Psoas muscle (tissue), 8 donors: ENCODE results near the gene BICC1. TPM values are rescaled to one million over a fixed set of nuclear protein-coding genes. Genes with fewer than 3 reads are reported as not detected.

Source experiments
- ATAC-seq, 4 donors: fragments of 200-7000 bp; cut with Tn5 transposase; one replicate each; pipeline ENCODE4 v1.9.1; 2020; ENCODE audit warnings: moderate library complexity in 3 of 4, mild to moderate bottlenecking in 2 of 4
- DNase-seq, 2 donors: peaks; one replicate each; pipeline ENCODE4 v3.0.0-alpha.2; 2020
- H3K27ac ChIP-seq: fragments of 200-600 bp; one replicate; pipeline ENCODE4 v1.8.0; 2022
- H3K27me3 ChIP-seq, 3 donors: fragments of 200-600 bp in 1 of 3; one replicate each; pipeline versions ENCODE4 v1.6.1 to v1.8.0; 2013 to 2022; ENCODE audit warnings: low read length in 2 of 3, mild to moderate bottlenecking in 2 of 3, moderate library complexity in 1 of 3; ENCODE audit not compliant: insufficient read depth in 3 of 3
- H3K36me3 ChIP-seq, 2 donors: fragments of 200-600 bp in 1 of 2; one replicate each; pipeline versions ENCODE4 v1.6.1 to v1.8.0; 2013 to 2022; ENCODE audit warnings: low read depth in 1 of 2, mild to moderate bottlenecking in 1 of 2, moderate library complexity in 1 of 2; ENCODE audit not compliant: insufficient read depth in 1 of 2
- H3K4me1 ChIP-seq: fragments of 200-600 bp; one replicate; pipeline ENCODE4 v1.8.0; 2022
- H3K4me3 ChIP-seq: fragments of 200-600 bp; one replicate; pipeline ENCODE4 v1.8.0; 2022; ENCODE audit warnings: mild to moderate bottlenecking
- H3K9me3 ChIP-seq: fragments of 200-600 bp; one replicate; pipeline ENCODE4 v1.8.0; 2022
- CTCF ChIP-seq: fragments of 200-600 bp; IDR thresholded peaks from one replicate; pipeline ENCODE4 v1.8.0; 2022; ENCODE audit warnings: antibody characterized with exemption
- WGBS, 3 donors: extraction: QIAGEN DNeasy Blood & Tissue Kit; methylation state at CpG; one replicate each; pipeline versions ENCODE4 v1.1.6 to v1.1.7; 2013; 5-methylcytosine and 5-hydroxymethylcytosine counted together
- intact Hi-C, 2 donors: fragments of 100-400 bp; cut with DNase I; formaldehyde crosslinking; loops; one replicate each; pipeline versions ENCODE4 v1.11.0 to v1.14.2; 2022
- polyA plus RNA-seq, 3 donors: library from polyadenylated mRNA; stranded (reverse); fragments of 200-250 nt; gene quantifications; one replicate each; pipeline ENCODE4 v1.2.3, GENCODE V29; 2013
- total RNA-seq, 4 donors: library from RNA; stranded (reverse); fragmentation: NEBNext Ultra II Directional in 2 of 4; extraction: Animal tissue kit (Norgen Biotek cat#: 25700) in 2 of 4; gene quantifications; one replicate each; pipeline versions ENCODE4 v1.2.1 to v1.2.4, GENCODE V29; 2021 to 2023
- donor health status: healthy with polysubstance abuse.
- donor health status: DM: no; HTN: no; CAD: no; lungs with moderate emphysema.
- donor health status: Bipolar disorder and iron deficiency.
- donor health status: healthy.
- donor health status: DM: yes; HTN: yes; CAD: no.
- donor health status: DM: no; HTN: no; CAD: no.
- donor health status: DM: no; HTN: no; CAD: no.
- donor health status: DM: yes; HTN: yes; CAD: no.

BICC1 gene
- total and polyA plus RNA-seq, 7 donors, result 4.7 to 13.2 (median 6.9) TPM

GRCh38 chr10:58725901-58726300, 213.2 kb downstream of the BICC1 start:
- DNase-seq (no peak), ATAC-seq (no peak)
- H3K4me1 ChIP-seq, result peaks cover 1% of the 10 kb centered on the region
- no peak overlapping the region for H3K4me3 ChIP-seq
- no peak for TF ChIP-seq CTCF
- H3K9me3 ChIP-seq, result no peaks in the 10 kb centered on the region
- H3K27me3 ChIP-seq, result no peaks in the 10 kb centered on the region
- intact Hi-C loops, result no loop called here
- no peak overlapping the region for H3K27ac ChIP-seq
- H3K36me3 ChIP-seq, result no peaks in the 10 kb centered on the region

GRCh38 chr10:58727633-58728032, 215.0 kb downstream of the BICC1 start:
- no peaks in the 10 kb centered on the region for H3K36me3 ChIP-seq
- H3K4me3 ChIP-seq, result no peak overlapping the region
- intact Hi-C loops, result no loop called here
- DNase-seq (no peak), ATAC-seq (no peak)
- no peaks in the 10 kb centered on the region for H3K4me1 ChIP-seq
- H3K9me3 ChIP-seq, result no peaks in the 10 kb centered on the region
- no peak overlapping the region for H3K27ac ChIP-seq
- no peak for TF ChIP-seq CTCF
- no peaks in the 10 kb centered on the region for H3K27me3 ChIP-seq

- DNase-seq (no peak), ATAC-seq (no peak)
- Histone ChIP-seq H3K9me3 (no peaks in the 10 kb centered on the region), H3K36me3 (no peaks in the 10 kb centered on the region), H3K27me3 (no peaks in the 10 kb centered on the region), H3K27ac (no peak overlapping the region), H3K4me3 (no peak overlapping the region), H3K4me1 (peaks cover 14% of the 10 kb centered on the region)
- TF ChIP-seq CTCF, result no peak
- intact Hi-C loops, result no loop called here
- 95 to 97% (median 96%) methylated on average over 3 of the region's 3 CpGs for WGBS, 3 donors
These were observed 218.6 kb downstream of the BICC1 start for GRCh38 chr10:58731276-58731675.

GRCh38 chr10:58733436-58733835, 220.8 kb downstream of the BICC1 start:
- Histone ChIP-seq H3K36me3 (no peaks in the 10 kb centered on the region), H3K9me3 (no peaks in the 10 kb centered on the region), H3K27ac (no peak overlapping the region), H3K4me3 (no peak overlapping the region), H3K27me3 (no peaks in the 10 kb centered on the region), H3K4me1 (peaks cover 14% of the 10 kb centered on the region)
- TF ChIP-seq CTCF, result no peak
- no peak for DNase-seq
- peak in 2 of 4 donors; percentile 31 to 38 for ATAC-seq
- WGBS, 3 donors, result 40 to 52% (median 42%) methylated on average over 1 of the region's 1 CpG
- intact Hi-C loops, result no loop called here

GRCh38 chr10:58734116-58734515, 221.4 kb downstream of the BICC1 start:
- Histone ChIP-seq H3K27ac (peak overlapping the region; percentile 3), H3K36me3 (no peaks in the 10 kb centered on the region), H3K9me3 (no peaks in the 10 kb centered on the region), H3K4me3 (no peak overlapping the region), H3K4me1 (peaks cover 14% of the 10 kb centered on the region), H3K27me3 (no peaks in the 10 kb centered on the region)
- TF ChIP-seq CTCF, result no peak
- intact Hi-C loops, result no loop called here
- DNase-seq (no peak), ATAC-seq (peak; percentile 27 to 53 (median 47))
- WGBS, 3 donors, result 51 to 69% (median 57%) methylated on average over 5 of the region's 5 CpGs
